G401.6 (cell line): ENCODE data around the gene TBC1D3.
"Not testable (repeated sequence)": the region's sequence is repeated elsewhere in the genome, so short reads cannot be mapped to it uniquely, and the experiment has no call there.

ENCODE experiments used
- FAIRE-seq: peaks from 2 replicates; lab custom pipeline; 2012; peaks lifted over from hg19 to GRCh38; lab: Jason Lieb, UNC

TBC1D3 gene

DNA sequence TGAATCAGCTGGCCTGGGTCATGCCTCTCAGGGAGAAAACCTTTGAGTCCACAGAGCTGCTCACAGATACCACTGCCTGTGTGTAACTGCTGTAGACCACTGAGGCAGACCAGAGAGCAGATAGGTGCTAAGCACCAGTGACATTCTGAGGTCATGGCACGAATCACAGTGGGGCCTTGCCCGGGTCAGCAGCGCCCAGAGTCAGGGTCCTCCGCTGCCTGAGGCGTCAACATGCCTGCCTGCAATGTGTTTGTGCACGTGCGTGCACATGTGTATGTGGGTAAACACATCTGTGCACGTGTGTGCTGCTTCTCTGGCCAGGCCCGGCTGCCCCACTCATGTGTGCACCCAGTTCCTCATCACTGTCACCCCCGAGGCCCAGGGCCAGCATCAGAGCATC lies at the start of gene TBC1D3:
Gene TBC1D3 (minus strand): TSS at position 101 of the 400 bp plus-strand sequence. CDS start 1,526 bp downstream, outside the sequence.
- FAIRE-seq: not testable (repeated sequence)

DNA sequence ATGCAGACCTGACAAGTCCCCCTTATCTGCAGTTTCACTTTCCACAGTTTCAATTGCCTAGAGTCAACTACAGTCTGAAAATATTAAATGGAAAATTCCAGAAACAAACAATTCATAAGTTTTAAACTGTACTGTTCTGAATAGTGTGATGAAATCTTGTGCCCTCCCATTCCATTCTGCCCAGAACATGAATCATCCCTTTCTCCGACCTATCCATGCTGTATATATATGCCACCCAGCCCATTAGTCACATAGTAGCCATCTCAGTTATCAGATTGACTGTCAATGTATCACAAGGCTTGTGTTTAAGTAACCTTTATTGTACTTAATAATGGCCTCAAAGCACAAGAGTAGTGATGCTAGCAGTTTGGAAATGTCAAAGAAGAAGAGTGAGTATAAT lies 40.4 kb upstream of the TBC1D3 start:
- not testable (repeated sequence) for FAIRE-seq

DNA sequence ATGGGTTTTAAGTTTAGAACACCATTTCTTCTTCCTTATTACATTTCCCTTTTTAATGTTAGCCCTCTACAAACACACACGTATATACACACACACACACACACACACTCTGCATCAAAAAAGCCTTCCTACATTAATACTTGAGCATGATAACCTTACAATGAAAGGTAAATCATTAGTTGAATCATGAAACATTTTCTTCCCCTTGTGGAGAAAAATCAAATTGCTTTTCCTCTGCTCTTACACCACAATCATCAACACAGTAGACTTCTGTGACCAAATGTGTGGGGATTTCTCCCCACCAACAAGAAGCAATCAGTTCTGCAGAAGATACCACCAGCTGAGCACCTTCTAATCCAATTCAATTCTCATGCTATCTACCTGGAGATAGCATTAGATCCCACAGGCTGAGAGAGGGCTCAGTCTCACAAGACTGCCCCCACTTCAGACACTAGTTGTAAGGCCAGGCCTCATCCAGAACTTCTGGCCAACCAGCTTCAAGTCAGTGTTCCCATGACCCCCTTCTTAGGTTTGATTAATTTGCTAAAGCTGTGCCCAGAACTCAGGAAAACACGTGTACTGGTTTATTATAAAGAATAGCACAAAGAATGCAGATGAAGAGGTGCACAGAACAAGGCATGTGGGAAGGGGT lies 33.6 kb upstream of the TBC1D3 start:
- not testable (repeated sequence) for FAIRE-seq

DNA sequence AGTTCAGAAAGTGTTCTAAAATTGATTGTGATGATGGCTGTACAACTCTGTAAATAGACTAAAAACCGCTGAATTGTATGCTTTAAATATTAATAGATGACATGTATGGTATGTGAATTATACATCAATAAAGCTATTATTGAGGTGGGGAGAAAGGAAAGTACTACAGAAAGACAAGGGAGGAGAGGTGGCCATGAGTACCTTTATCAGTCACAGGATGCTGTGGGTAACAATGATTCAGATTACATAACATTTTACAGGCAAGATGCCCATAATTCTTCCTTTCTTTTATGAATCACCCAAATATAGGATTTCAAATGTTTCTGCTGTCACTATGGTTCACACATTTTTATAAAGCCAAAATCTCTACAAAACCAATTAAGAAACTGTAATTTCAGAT lies 28.5 kb upstream of the TBC1D3 start:
- not testable (repeated sequence) for FAIRE-seq

DNA sequence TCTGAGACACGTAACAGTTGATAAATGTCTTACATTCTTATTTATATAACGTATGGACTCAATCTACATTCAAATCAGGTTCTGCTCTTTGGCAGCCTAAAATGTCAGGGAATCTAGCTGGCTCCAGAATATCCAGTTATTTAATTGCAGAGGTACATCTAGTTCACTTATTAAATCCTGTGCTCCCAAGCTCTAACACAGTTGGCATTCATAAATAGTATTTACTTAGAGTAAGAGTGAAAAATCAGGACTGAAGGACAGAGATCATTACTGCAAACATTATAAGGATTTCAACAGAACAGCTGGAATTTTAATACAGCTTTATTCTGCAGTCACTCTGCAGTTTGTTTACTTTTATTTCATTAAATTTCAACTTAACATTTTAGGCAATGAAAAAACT lies 7.9 kb upstream of the TBC1D3 start:
- not testable (repeated sequence) for FAIRE-seq

DNA sequence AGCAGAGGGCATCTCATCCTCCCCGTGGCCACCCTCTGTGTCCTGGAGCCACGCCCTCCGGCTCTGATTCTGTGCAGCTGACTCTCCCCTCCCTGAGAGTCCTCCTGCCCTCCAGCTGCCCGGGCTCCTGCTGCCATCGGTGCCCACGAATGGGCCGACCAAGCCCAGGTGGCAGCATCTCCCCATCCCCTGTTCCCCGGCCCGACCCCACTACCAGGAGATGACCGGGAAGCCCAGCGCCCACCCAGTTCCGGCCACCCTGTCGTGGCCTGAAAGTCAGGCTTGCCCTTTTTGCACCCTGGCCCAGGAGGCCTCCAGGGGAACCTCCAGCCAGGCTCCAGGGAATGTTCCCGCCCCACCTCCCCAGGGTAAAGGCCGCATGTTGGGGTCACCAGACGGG lies 57.5 kb downstream of the TBC1D3 start:
- not testable (repeated sequence) for FAIRE-seq
